Measurements from ENCODE around the gene NAPSA. TPM values are rescaled to one million over a fixed set of nuclear protein-coding genes. Genes with fewer than 3 reads are reported as not detected.
"Not testable (repeated sequence)": the region's sequence is repeated elsewhere in the genome, so short reads cannot be mapped to it uniquely, and the experiment has no call there.

Gene NAPSA
- total RNA-seq, 1 donor from 2014 or later, result not detected

DNA sequence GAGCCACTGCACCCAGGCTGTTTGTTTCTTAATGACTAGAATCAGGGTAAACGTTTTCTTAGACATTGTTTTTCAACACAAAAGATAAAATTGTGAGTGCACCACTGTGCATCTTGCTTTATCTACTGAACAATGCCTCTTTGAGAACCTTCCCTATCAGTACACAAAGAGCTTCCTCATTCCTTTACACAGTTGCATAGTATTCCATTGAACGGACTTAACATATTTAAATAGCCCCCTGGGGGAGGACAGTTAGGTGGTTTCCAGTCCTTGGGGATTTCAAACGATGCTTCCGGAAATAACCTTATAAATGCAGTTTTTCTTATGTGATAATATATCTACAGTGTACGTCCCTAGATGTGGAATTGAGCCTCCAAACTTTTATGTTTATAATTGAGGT, 27.3 kb upstream of the NAPSA start:
- Mint-ChIP-seq H3K9me3 (ENCODE audit: unreplicated experiment) (no peaks in the 10 kb centered on the region), H3K27ac (ENCODE audit: unreplicated experiment) (no peak overlapping the region), H3K36me3 (ENCODE audit: low read depth, unreplicated experiment) (peaks cover 31% of the 10 kb centered on the region), H3K4me1 (ENCODE audit: unreplicated experiment) (no peaks in the 10 kb centered on the region), H3K4me3 (ENCODE audit: unreplicated experiment) (no peak overlapping the region), H3K27me3 (ENCODE audit: unreplicated experiment) (peaks cover 2% of the 10 kb centered on the region)
- no peak for TF ChIP-seq CTCF (IDR thresholded peaks at IDR 0.05; ENCODE audit: unreplicated experiment)
- no peak for DNase-seq (ENCODE audit: low spot score)

- not testable (repeated sequence) for H3K4me1 Mint-ChIP-seq (ENCODE audit: unreplicated experiment); DNase-seq (ENCODE audit: low spot score); H3K9me3 Mint-ChIP-seq (ENCODE audit: unreplicated experiment); H3K27me3 Mint-ChIP-seq (ENCODE audit: unreplicated experiment); H3K27ac Mint-ChIP-seq (ENCODE audit: unreplicated experiment)
- Mint-ChIP-seq H3K36me3 (ENCODE audit: low read depth, unreplicated experiment) (peaks cover 32% of the 10 kb centered on the region), H3K4me3 (ENCODE audit: unreplicated experiment) (peak overlapping the region; percentile 37)
Observed at GRCh38 chr19:50390952-50391351, 25.5 kb upstream of the NAPSA start.

GRCh38 chr19:50390295-50390694, 24.9 kb upstream of the NAPSA start:
- H3K36me3 Mint-ChIP-seq (ENCODE audit: low read depth, unreplicated experiment), result peaks cover 30% of the 10 kb centered on the region

GRCh38 chr19:50387868-50388245, 22.4 kb upstream of the NAPSA start:
- H3K9me3 Mint-ChIP-seq (ENCODE audit: unreplicated experiment), result no peaks in the 10 kb centered on the region
- H3K36me3 Mint-ChIP-seq (ENCODE audit: low read depth, unreplicated experiment), result peaks cover 33% of the 10 kb centered on the region
- peaks cover 16% of the 10 kb centered on the region for H3K4me1 Mint-ChIP-seq (ENCODE audit: unreplicated experiment)
- DNase-seq (ENCODE audit: low spot score), result no peak
- peaks cover 14% of the 10 kb centered on the region for H3K27me3 Mint-ChIP-seq (ENCODE audit: unreplicated experiment)
- H3K27ac Mint-ChIP-seq (ENCODE audit: unreplicated experiment), result no peak overlapping the region
- H3K4me3 Mint-ChIP-seq (ENCODE audit: unreplicated experiment), result peak overlapping the region; percentile 37
- TF ChIP-seq CTCF (IDR thresholded peaks at IDR 0.05; ENCODE audit: unreplicated experiment), result no peak

More at GRCh38 chr19:50390295-50390694, 24.9 kb upstream of the NAPSA start:
- H3K4me3 Mint-ChIP-seq (ENCODE audit: unreplicated experiment); DNase-seq (ENCODE audit: low spot score); H3K27me3 Mint-ChIP-seq (ENCODE audit: unreplicated experiment); H3K9me3 Mint-ChIP-seq (ENCODE audit: unreplicated experiment); H3K4me1 Mint-ChIP-seq (ENCODE audit: unreplicated experiment); H3K27ac Mint-ChIP-seq (ENCODE audit: unreplicated experiment): not testable (repeated sequence)

- peak overlapping the region; percentile 37 for H3K4me3 Mint-ChIP-seq (ENCODE audit: unreplicated experiment)
- peaks cover 13% of the 10 kb centered on the region for H3K27me3 Mint-ChIP-seq (ENCODE audit: unreplicated experiment)
- no peak for TF ChIP-seq CTCF (IDR thresholded peaks at IDR 0.05; ENCODE audit: unreplicated experiment)
- peaks cover 33% of the 10 kb centered on the region for H3K36me3 Mint-ChIP-seq (ENCODE audit: low read depth, unreplicated experiment)
- DNase-seq (ENCODE audit: low spot score), result no peak
- no peaks in the 10 kb centered on the region for H3K9me3 Mint-ChIP-seq (ENCODE audit: unreplicated experiment)
- no peak overlapping the region for H3K27ac Mint-ChIP-seq (ENCODE audit: unreplicated experiment)
- peaks cover 16% of the 10 kb centered on the region for H3K4me1 Mint-ChIP-seq (ENCODE audit: unreplicated experiment)
Observed at GRCh38 chr19:50387176-50387867, 21.9 kb upstream of the NAPSA start.

DNA sequence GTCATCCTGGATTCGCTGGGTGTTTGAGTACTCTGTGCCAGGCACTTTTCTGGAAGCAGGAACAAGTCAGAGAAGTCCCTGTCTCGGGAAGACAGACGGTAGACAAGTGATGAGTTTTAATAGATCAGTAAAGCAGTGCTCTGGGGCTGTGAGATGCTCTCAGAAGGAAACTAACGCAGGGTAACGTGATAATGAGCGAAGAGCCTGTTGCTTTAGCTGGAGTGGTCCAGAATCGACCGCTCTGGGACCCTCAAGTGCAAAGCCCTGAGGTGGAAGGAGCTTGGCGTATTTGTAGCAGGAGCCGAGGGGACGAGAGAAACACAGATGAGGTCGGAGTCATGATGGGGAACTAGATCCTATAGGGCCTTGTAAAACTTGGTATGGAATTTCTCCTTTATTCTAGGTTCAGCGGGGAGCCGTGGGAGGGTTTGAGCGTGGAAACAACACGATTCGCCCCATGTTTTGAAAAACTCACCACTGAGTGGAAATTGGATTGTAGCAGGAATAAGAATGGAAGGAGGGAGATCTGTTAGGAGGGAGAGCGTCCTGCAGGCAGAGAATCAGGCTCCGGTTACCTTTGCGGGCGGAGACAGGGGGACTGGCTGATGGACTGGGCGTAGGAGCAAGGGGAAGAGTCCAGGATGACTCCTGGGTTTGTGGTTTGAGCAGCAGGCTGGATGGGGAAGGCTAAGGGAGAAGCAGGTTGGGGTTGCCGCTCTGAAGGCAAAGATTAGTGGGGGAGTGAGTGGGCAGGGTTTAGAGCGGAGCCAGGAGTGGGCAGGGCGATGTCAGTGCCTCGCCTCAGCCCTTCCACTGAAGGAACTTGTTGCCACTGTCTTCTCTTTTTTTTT, 19.5 kb upstream of the NAPSA start:
- no peak for TF ChIP-seq CTCF (IDR thresholded peaks at IDR 0.05; ENCODE audit: unreplicated experiment)
- H3K4me3 Mint-ChIP-seq (ENCODE audit: unreplicated experiment), result peak overlapping the region; percentile 94
- peaks cover 16% of the 10 kb centered on the region for H3K4me1 Mint-ChIP-seq (ENCODE audit: unreplicated experiment)
- H3K27me3 Mint-ChIP-seq (ENCODE audit: unreplicated experiment), result peaks cover 19% of the 10 kb centered on the region
- peak overlapping the region; percentile 65 for H3K27ac Mint-ChIP-seq (ENCODE audit: unreplicated experiment)
- H3K9me3 Mint-ChIP-seq (ENCODE audit: unreplicated experiment), result no peaks in the 10 kb centered on the region
- peaks cover 37% of the 10 kb centered on the region for H3K36me3 Mint-ChIP-seq (ENCODE audit: low read depth, unreplicated experiment)
- DNase-seq (ENCODE audit: low spot score), result no peak
